HTR-8/SVneo (cell line): Measurements from ENCODE around the gene LARGE1.
A peak's percentile ranks its signal among the peaks of the same experiment; 100 is the strongest.

ENCODE experiments used
- DNase-seq: peaks from one replicate; pipeline ENCODE4 v3.0.0; 2011; ENCODE audit warnings: low spot score, mixed read lengths; ENCODE audit not compliant: insufficient read length
- FAIRE-seq: peaks from 2 replicates; lab custom pipeline; 2011; peaks lifted over from hg19 to GRCh38; lab: Jason Lieb, UNC

LARGE1 gene

DNA sequence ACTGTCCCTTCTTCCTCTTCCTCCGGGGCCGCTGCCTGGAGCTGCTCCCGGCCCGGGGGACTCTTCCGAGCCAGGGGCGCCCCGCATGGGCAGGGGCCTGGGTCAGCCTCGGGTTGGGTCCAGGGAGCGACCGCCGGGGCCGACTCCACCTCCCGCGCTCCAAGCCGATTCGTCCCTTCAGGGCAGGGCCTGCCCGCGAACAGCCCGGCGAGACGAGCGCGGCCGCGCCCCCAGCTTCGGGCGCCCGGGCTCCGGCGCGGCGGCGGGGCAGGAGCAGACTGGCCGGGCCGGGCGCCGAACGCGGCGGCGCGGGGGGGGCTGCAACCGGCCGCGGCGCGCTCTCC is at the start of gene LARGE1:
TSS of gene LARGE1 (minus strand) at position 280 of the 344 bp plus-strand sequence.
- FAIRE-seq (no peak), DNase-seq (no peak)

DNA sequence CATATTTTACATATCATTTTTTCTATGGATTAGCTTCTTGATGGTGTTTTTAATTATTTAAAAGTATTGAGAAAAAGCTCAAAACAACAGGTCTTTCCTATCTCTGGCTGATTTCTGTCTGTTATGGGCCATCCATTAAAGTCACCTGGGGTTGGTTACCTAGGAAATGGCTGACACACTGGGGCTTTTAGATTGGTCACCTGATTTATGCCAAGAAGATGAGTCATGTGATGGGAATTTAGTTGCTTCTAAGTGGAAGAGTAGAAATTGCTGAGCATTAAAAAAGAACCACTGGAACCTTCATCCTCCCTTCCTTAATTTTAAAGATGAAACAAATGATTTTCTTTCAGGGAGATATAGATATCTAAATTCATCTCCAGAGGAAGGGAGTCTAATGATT is 48.8 kb upstream of the LARGE1 start:
- FAIRE-seq = no peak
- DNase-seq = no peak

DNA sequence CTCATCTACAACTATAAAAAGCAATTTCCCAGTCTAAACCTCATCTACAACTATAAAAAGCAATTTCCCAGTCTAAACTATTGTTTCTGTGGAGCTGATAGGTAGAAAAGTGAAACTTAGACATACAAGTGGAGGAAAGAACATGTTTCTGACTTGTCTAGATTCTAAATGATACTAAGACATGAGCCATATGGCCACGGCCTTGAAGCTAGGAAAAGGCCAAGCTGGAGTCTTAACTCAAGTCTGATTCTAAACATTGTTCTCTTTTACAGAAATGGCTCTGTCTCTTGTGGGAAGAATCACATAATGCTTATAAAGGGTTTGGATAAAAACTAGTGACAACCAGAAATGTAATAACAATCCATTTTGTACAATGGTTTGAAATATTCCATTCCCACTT is 43.8 kb upstream of the LARGE1 start:
- FAIRE-seq = no peak
- no peak for DNase-seq

DNA sequence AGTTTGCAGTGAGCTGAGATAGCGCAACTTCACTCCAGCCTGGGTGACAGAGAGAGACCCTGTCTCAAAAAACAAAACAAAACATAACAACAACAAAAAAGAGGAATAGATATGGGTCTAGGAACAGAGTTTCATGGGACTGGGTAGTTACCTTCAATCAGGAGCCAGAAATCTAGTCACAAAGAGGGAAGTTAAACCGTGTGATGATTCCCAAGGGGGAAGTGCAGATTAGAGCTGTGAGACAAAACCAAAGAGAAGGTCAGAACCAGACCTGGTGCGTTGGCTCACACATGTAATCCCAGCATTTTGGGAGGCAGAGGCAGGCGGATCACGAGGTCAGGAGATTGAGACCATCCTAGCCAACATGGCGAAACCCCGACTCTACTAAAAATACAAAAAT is 42.1 kb upstream of the LARGE1 start:
- FAIRE-seq (no peak), DNase-seq (no peak)

DNA sequence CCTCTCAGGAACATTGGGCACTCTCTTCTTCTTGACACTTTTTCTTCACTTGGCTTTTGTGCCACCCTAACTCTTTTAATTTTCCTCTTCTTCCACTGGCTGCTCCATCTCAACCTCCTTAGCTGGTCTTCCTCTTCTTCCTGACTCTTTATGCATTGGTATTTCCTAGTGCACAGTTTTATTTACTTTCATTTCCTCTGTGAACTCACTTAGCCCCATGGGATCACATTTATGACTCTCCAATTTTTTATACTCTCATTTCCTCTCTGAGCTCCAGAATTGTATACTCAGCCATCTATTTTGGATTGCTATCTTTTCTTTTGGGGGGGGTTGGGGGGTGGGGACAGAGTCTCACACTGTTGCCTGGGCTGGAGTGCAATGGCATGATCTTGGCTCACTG is 38.5 kb upstream of the LARGE1 start:
- FAIRE-seq (no peak), DNase-seq (no peak)

DNA sequence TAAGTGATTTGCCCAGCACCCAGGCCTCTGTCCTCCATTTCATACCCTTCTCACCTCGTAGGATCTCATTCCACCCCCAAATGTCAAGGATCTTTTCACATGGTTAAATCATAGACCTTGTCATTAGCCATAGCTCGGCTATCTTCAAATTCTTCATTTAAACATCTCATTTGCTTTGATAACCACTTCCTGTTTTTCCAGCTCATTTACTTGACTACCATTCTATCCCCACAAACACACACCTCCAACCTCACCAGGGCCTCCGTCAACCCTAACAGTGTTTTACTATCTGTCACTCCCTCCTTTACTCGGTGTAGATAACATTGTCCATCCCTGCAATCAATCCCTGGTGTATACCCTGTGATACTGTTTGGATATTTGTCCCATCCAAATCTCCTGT is 36.8 kb upstream of the LARGE1 start:
- FAIRE-seq (no peak), DNase-seq (no peak)

DNA sequence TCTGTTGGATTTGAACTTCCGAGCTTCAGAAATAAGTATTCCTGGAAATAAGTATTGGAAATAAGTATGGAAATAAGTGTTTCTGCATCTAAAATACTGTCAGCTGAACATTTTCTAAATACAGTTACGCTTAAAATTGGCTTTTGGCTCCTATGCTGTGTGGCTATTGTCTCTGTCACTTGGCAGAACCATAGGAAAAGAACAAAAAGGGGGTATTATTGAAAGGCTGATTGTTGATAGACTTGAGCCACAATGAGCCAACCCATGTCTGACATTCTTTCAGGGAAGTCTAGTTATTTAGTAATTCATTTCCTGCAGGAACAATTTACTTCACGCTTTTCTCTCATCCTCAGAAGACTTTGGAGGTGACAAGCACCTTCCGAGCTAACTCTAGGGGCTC is 32.5 kb upstream of the LARGE1 start:
- FAIRE-seq = no peak
- no peak for DNase-seq

DNA sequence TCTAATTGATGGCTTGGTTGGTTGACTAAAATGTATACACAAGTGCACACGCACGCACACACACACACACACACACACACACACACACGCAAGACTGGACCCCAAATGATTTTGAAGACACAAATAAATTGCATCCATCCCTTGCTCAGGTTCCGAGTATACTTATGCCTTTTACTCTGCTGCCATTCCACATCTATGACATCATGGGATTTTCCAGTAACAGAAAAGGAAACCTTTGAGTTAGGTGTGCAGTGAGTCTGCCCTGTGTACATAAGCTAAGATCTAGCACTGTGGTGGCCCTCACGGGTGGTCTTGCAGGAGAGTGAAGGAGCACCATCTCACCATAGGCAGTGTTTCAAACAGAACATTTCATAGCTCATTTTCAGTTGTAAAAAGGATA is 20.5 kb upstream of the LARGE1 start:
- FAIRE-seq (no peak), DNase-seq (no peak)

DNA sequence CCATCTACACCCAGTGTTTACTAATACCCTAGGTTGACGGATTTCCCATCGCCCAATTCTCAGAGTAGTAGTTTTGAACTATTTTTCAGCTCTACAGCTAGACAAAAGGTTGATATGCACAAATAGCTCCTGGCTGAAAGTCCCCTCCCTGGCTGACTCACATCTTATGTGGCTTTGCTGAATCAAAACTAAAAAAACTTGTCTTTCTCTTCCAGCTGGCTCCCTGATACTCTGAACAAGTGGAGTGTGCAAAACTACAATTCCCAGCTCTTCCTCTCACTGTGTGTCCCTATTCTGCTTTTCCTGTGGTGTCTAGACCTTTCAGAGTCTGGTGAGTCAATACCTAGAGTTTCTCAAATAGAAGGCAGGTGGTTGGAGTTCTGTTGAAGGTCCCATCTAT is 12.7 kb upstream of the LARGE1 start:
- no peak for FAIRE-seq
- DNase-seq = no peak

DNA sequence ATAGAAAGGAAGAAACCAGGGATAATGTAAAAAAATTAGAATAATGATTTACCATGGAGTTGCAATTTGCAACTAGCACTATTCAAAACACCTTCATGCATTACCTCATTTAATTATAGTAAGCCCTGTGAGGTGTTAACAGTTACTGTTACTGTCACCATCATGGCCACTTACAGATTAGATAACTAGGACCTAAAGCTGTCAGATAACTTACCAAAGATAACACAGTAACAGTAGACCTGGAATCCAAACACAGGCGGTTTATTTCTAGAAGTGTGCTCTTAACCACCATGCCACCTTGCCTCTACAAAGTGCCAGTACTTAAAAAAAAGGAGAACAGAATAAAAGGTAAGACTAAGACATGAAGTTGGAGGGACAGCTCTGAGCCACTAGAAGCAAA is 11.1 kb upstream of the LARGE1 start:
- FAIRE-seq (no peak), DNase-seq (no peak)

DNA sequence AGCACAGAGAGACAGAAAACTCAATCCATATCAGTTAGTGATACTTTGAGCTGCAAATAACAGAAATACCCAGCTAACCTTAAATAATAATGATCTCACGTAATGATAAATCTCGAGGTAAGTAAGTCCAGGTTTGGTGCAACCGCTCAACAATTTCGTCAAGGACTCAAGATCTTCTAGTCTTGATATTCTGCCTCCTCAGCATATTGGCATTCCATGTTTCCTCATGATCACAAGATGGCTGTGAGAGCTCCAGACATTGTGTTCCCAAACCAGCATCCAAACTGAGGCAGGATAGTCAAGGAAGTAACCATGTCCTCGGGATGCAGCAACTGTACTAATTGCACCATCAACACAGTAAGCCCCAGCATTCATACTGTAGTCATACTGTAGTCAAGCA is 7.5 kb upstream of the LARGE1 start:
- DNase-seq (no peak), FAIRE-seq (no peak)

DNA sequence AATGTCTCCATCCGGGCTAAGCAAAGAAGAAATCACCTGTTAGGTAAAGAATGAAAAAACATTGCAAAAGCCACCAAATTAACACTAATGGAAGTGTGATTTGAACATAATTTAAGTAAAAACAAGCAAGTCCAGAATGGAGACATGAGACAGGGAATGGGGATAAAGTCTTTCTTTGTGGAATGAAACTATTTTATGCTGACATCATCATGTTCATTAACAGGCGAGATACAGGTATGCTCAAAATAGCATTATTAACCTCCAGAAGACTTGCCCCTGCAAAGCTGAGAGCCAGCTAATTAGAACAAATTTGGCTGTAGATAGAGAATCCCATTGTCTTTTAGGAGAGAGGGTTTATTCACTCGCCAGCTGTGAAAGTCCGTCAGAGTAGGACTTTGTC is 4.9 kb upstream of the LARGE1 start:
- FAIRE-seq (no peak), DNase-seq (no peak)

DNA sequence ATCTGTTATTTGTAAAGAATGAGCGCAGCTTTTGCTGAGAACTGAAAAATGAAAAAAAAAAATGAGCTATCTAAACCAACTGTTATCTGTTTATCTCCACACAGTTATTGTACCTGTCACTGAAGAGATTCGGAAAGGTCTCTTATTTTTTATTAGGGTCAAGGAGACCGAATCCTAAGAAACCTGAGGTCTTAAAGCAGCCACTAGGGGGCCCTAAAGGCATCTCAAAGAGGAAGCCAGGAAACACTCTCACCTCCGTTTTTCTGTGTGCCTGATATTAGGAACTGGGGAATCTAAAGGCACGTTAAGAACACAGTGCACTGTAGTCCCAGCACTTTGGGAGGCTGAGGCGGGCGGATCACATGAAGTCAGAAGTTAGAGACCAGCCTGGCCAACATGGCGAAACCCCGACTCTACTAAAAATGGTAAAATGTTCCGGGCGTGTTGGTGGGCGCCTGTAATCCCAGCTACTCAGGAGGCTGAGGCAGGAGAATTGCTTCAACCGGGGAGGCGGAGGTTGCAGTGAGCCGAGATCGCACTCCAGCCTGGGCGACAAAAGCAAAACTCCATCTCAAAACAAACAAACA is 3.5 kb upstream of the LARGE1 start:
- FAIRE-seq (no peak), DNase-seq (peak; percentile 3)

DNA sequence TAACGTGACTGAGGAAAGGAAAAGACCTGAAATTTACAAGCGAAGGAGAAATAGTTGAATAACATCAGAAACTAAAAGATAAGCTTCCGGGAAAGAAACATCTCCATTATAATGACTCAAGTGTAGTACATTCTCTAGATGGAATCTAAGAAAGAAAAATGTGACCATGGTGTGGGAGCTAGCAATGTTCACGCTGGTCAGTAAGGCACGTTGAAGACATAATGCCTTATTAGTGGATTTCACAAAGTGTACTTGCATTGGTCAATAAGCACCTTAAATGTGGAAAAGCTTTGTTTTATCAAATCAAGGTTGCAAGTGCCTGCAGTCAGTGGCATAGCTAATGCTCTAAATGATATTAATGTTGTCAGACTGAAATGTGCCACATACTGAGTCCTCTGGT is 2.8 kb upstream of the LARGE1 start:
- FAIRE-seq (no peak), DNase-seq (no peak)

DNA sequence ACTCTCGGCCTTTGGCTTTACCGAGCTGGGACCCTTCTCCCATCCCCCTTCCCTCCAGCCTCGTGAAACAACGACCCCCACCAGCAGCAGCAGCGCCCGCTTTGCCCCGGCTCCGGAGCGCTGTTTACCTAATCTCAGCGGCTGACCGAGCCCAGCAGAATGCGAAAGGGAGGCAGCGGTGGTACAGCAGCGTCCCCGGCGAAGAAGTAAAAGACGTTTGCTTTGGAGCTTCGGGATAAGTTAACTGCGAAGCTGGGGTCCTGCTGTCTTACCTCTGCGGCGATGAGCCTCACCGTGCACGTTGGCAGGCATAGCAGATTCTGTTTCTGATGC is 2.0 kb upstream of the LARGE1 start:
- FAIRE-seq (no peak), DNase-seq (no peak)

DNA sequence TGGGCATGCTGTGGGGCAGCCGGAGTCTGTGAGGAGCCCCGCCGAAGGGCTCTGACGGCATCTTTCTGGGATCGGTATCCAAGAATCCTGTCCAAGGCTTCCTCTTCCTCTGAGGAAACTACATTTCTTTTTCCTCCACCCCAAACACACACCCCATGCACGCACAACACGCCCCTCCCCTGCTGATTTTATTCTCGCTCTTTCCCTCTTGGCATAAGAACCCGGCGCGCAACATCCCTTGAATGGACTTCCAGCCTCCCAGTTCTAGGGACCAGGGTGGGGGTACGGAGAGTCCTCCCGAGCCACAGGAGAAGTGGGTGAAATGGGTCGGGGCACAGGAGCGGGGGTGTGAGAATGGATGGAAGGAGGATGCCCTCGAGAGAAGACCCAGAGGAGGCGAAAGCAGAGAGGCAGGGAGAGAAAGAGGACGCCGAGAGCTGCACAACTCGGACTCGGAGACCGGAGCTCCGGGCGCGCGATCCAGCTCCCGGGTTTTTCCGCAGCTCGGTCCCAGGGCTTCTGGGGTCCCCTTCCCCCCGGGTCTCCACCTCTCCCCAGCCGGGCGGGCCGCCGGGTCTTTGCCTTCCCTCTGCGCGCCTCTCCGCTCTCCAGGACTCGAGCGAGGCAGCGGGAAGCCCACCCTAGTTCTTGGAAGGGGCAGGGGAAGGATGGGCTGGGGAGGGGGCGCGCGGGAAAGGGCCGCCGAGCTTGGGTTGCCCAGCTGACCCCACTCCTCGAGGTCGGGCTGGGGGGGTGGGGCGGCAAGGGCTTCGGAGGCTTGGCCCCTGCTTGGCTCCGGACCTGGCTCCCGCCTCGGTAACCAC is 1.5 kb upstream of the LARGE1 start:
- DNase-seq (no peak), FAIRE-seq (no peak)

DNA sequence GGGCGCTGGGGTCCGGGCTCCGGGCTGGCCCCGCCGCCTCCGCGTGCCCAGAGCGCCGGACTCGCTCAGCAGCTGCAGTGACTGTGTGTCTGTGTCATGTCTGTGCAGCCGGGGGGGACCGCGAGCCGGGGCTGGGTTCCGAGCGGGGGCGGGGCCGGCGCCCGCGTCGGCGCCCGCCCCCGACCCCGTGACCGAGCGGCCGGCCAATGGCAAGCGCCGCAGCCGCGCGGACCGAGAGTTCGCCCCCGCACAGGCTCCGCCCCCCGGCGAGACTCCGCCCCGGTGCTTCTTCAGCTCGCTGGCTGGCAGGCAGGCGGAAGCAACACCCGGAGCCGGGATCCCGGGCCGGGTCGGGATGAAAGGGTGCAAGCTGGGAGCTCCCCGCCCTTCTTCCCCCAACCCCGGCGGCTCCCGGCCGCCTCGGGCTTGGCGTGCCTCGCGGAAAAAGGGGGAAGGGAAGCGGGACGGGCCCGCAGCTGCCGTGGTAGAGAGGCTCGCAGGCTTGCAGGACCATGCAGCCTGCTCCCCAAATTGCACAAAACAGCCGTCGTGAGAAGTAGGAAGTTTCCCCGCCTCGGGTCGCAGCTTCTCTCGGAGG is 750 bp upstream of the LARGE1 start:
- FAIRE-seq (no peak), DNase-seq (peak; percentile 40)

DNA sequence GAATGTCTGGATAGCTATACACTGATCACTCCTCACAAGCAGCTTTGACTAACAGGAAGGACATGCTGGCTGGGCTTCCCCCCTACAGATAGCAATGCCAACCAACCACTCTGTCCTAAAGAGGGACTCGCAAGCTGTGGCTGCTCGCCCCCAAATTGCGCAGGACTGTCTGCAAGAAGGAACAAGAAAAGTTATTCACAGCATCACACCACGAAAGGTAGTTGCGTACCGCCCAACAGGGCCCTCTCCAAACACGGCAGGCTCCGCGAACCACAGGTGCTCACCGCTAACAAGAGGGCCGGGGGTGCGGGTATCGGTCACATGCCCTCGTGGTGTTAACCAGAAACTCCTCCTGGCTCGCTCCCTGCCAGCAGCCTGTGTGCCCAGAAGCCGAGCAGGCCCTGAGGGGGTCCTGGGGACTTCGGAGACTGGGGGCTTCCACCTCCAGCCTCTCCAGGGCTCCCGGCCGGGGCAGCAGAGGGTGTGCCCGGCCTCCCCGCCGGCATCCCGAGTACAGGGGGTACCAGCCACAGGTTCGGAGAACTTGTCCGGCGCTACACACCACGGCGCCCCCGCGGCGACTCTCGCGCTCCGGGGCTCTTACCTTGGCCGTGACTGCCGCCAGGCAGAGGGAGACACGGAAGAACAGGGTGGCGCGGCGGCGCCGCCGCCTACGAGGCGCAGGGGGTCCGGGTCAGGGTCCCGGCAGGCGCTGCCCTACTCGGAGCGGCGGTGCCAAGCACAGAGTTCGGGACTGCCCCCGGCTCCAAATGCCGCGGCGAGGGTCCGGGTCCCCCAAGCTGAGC is 682 bp downstream of the LARGE1 start:
- no peak for FAIRE-seq
- no peak for DNase-seq

DNA sequence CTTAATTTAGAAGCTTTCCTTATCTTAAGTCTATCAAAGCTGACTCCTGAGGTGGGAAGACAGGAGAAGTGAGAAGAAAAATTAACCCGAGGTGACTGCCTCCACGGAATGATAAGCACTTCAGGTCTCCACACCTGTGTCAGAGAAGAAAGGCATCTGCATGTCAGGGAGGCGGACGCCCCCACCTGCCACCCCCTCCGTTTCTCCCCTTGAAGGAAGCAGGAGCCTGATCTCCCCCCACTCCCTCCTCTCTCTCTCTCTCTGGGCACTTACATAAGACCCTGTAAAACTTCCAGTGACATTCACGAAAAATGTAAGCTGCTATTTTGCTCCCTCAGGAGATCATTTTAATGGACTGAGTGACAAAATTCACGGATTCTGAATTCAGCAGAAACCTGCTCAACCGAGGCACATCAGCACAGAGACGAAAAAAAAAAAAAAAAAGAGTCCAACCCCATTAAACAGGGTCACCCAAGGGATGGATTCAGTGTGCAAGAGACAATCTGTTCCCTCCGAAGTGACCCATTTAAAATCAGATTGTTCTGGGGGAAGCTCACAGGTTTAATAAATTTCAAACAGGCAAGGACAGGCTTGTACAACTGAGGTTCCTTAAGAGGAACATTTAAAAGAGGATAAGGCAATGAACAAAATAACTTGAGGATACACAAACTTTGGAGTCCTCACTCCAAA is 1.5 kb downstream of the LARGE1 start:
- FAIRE-seq = no peak

DNA sequence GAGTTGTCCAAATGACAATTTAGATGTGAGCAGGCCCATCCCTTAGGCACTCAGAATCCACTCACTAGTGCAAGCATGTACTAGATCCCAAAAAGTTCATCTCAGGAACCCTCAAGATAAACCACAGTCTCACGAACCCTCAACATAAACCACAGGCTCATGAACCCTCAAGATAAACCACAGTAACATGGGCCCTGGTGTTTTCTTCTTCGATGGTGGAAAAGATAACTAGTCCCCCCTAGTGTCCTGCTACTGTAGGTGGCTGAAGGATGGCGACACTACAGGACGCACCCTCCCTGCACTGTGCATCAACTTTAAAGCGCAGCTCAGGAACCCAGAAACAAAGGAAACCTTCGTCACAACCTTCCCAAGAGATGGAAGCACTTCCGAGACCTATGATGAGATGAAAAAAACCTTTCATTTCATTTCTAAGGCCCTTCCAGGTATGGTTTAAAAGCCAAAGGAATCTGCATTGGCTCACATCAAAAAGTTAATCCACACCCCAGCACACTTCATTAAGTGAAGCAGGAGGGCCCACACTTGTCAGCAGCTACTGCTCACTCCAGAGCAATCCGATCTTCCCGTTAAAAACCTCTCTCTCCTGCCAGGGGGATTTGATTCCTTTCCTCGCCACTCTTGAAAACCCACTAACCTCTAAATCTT is 2.4 kb downstream of the LARGE1 start:
- FAIRE-seq (no peak), DNase-seq (no peak)

More for the DNA sequence above, 1.5 kb downstream of the LARGE1 start:
- no peak for DNase-seq
